Kasumi-1 (cell line): ENCODE measurements around the gene TMEM140.
"Not testable (repeated sequence)": the region's sequence is repeated elsewhere in the genome, so short reads cannot be mapped to it uniquely, and the experiment has no call there.

Experiments used
- DNase-seq, 2 experiments: peaks; one replicate each; lab custom pipeline; 2025; lab: John Stamatoyannopoulos, UW

Gene TMEM140

DNA sequence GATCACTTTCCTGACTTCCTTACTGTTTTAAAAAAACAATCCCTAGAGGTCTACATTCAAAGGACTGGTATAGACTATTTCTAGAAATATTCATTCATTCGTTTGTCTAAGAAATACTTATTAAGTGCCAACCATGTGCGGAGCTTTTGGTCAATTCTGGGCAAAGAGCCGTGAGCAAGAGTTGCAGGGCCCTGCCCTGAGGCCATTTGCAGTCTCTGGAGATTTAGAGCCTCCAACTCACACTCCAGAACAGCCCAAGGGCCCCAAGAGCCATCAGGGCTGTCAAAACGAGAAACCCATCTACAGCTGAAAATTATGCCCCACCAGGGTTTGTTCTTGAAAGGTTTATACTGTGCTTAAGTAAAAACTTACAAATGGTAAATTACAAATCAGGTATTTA lies 47.3 kb downstream of the TMEM140 start:
- DNase-seq, result no peak

DNA sequence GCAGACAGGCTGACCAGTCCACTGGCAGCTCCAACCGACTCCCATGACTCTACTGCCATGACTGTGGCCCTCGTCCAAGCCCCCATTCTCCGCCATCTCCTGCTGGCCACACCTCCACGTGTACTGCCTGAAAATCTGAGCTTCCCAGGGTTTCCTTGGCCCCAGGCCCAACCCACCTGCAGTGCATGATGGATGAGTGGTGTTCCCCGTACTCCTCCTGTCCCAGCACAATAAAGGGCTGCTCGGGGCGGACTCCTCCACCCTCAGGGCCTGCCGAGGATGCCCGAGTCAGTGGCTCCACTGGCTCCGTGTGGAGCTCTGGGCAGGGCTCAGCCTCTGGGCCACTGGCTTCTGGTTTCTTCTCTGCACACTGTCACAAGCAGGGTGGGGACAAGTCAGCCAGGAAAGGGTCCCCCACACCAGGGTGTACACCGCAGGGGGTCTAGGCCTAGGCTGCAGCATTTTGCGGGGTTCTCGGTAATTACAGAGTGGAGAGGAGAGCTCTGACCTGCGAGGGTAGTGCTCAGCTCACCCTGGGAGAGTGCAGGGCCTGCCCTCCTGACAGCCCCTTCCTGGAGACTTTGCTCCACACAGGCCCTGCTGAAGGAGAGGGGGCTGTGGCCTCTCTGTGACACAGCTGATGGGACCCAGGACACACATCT lies 48.2 kb downstream of the TMEM140 start:
- no peak for DNase-seq

GRCh38 chr7:135197343-135197742 lies 49.5 kb downstream of the TMEM140 start:
- no peak for DNase-seq

GRCh38 chr7:135197906-135198655 lies 50.2 kb downstream of the TMEM140 start:
- DNase-seq, result no peak

DNA sequence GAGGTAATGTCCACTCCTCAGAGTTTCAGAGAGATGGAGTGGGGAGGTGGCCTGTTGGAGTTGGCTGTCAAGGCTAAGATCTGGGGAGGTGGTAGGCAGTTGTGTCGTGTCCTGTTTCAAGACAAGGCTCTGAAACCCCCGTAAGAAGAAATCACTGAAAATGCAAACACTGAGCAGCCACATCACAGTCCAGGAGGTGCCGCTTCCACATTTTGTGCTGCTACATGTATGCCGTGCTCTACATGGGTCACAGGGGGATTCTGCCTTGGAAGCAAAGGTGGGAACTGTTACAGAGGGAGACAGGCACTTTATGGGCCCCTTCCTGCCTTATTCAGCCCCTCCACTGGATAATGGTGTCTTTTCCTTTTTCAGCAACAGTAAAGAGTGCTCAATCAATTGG lies 51.6 kb downstream of the TMEM140 start:
- DNase-seq, result no peak

DNA sequence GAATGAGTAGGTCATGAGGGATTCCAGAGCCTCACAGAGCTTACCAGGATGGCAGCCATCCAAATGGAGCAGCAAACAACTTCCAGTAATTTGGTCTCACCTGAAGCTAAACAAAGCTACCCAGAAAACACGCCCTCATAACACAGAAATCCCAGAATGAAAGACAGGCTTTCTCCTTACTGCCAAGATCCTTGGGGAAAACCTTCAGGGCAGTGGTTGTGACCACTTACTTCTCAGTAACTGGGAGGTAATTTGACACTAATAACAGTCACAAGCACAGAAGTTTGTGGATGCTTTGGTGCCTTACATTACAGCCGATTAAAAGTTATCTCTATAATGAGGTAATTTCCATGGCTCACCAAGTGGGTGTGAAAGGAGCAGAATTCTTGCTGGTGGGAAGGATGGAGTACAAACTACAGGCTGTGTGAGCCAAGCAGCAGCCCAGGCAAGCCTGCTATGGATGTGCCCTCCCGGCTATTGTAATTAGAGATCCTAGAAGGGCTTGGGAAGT lies 53.0 kb downstream of the TMEM140 start:
- no peak for DNase-seq

GRCh38 chr7:135201350-135201749 lies 53.5 kb downstream of the TMEM140 start:
- no peak for DNase-seq

DNA sequence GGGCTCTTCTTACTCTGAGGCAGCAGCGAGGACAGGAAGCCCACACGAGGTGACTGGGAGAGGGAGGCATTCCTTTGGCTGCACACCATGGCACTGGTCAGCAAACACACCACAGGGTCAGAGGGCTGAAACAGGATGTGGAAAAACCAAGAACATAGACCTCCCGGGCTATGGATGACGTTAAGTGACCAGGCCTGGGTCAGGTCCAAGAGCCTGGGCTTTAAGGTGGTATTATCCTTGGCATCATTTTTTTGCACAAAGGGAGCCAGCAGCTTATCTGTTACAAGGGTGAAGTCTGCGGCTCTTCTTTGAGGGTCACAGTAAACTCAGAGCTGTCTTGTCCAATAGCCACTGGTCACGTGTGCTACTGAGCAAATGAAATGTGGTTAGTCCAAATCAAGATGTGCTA lies 56.5 kb downstream of the TMEM140 start:
- DNase-seq, result no peak

GRCh38 chr7:135204876-135205275 lies 57.0 kb downstream of the TMEM140 start:
- DNase-seq, result no peak

DNA sequence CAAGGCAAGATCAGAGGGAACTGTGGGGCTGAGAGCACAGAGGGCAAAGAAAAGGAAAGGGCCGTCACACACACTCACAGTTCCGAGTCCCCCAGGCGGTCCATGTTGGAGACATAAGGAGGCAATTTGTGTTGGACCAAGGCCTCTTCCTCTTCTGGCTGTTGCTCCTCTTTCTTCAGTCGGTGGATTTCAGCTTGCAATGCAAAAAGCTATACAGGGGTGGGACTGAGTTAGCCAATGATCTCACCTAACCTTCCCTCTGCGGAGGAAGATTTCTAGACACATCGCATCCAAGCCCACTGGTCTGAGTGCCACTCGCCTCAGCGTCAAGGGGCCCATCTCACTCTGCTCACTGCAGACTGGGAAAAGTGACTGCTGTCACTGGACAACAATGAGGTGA lies 58.0 kb downstream of the TMEM140 start:
- no peak for DNase-seq

DNA sequence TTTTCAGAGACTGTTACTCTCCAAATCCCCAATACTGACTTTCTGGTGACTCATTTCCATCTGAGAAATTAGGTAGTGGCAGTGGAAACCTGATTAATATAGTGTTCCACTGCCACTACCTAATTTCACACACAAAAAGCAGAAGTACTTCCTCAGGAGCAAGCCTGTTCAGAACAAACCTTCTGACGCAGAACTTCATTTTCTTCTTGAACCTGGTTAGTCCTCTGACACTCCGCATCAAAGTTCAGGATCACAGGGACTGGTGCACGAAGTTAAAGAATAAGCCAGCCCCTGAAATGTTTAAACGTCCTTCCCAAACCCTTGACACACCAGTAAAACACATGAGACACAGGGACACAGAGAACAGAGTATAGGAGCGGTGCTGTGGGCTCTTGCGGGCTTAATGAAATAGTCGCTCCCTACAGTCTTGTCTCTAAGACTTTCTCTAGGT lies 59.1 kb downstream of the TMEM140 start:
- DNase-seq, result peak; percentile 32 to 43

GRCh38 chr7:135207406-135208101 lies 59.7 kb downstream of the TMEM140 start:
- DNase-seq, result no peak

GRCh38 chr7:135208102-135208793 lies 60.4 kb downstream of the TMEM140 start:
- DNase-seq, result no peak

- no peak for DNase-seq
Measured at GRCh38 chr7:135209225-135209834, 61.5 kb downstream of the TMEM140 start.

- DNase-seq, result no peak
Measured at GRCh38 chr7:135210888-135211178, 63.0 kb downstream of the TMEM140 start.

DNA sequence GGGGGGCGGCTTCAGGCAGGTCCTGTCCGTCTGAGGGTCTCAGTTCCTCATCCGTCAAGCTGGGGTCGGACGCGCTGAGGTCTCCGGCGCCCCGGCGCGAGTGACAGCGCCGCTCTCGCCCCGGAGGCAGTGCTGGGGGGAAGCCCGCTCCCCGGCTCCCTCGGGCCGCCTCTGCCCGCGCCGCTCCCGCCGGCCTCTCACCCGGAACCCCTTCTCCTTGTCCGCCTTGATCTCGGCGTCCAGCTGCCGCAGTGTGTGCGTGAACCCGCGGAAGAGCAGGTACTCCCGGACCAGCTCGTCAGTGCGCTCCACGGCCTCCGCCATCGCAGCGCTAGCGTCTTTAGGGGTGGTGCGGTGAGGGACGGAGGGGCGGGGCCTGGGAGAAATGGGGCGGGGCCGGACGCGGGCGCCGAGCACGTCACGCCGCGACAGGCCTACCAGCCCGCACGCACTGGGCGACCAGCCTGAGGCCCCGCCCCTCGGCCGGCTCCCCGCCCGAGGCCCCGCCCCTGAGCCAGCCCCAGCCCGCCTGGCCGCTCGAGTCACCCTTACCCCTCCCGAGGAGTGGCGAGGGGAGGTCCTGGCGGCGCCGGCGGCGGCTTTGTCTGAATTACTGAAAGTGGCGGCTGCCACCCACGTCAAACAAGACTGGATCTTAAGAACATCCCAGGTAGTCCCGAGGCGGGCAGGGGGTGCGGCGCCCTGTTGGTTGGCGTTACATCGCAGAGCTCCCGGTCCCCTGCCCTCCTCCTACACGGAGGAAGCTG lies 63.5 kb downstream of the TMEM140 start, which contains the start of gene WDR91:
WDR91 (minus strand) TSS at position 348 of the 767 bp plus-strand sequence; CDS start at position 324, 24 bp downstream.
- peak; percentile 74 to 80 for DNase-seq

DNA sequence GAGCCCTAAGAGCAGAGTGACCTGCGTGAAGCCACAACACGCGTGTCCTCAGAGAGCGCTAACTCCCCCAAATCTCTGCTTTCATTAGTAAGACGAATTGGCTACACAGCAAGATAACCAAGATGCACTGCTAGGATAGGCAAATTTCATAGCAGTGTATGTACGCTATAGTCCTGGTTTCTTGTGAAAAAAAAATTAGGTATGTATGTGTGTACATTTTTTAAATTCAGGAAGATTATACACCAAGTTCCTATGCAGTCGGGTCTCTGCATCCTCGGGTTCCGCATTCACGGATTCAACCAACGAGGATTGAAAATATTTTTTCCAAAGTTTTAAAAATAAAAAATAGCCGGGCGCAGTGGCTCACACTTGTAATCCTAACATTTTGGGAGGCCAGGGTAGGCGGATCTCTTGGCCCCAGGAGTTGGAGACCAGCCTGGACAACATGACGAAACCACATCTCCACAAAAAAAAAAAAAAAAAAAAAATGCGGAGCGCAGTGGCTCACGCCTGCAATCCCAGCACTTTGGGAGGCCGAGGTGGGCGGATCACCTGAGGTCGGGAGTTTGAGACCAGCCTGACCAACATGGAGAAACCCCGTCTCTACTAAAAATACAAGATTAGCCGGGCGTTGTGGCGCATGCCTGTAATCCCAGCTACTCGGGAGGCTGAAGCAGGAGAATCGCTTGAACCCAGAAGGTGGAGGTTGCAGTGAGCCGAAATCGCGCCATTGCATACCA lies 64.2 kb downstream of the TMEM140 start:
- not testable (repeated sequence) for DNase-seq

DNA sequence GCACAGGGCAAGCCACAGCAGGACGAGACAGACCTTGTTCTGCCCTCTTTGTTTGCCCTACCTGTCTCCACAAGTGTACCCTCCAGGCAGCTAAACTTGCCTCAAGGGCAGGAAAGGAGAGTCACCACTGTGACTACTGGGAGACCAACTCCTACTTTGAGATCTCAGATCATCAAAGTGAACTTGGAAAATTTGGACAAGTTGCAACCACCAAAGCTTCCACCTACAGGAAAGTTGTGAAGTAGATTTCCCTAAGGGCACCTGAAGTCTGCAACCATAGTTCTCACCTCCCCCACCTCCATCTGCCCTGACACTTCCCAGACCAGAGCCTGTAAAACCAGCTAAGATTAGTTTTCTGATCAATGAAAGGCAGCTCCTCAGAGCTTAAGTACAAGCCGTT lies 66.0 kb downstream of the TMEM140 start:
- no peak for DNase-seq

GRCh38 chr7:135215180-135215579 lies 67.3 kb downstream of the TMEM140 start:
- DNase-seq, result no peak

- DNase-seq, result no peak
Measured at GRCh38 chr7:135215698-135216097, 67.8 kb downstream of the TMEM140 start.
